Stimulated activated CD8-positive, alpha-beta memory T cell treated with anti-CD3 and anti-CD28 coated beads, Interleukin-7, amount 100 ng/mL, for 1 hour (primary cell): ENCODE measurements around the gene CCDC97.

Experiments used
- DNase-seq, 2 donors: peaks; one replicate each; pipeline ENCODE4 v3.0.0-alpha.2; 2020; ENCODE audit warnings: low read depth in 2 of 2

The CCDC97 gene

DNA sequence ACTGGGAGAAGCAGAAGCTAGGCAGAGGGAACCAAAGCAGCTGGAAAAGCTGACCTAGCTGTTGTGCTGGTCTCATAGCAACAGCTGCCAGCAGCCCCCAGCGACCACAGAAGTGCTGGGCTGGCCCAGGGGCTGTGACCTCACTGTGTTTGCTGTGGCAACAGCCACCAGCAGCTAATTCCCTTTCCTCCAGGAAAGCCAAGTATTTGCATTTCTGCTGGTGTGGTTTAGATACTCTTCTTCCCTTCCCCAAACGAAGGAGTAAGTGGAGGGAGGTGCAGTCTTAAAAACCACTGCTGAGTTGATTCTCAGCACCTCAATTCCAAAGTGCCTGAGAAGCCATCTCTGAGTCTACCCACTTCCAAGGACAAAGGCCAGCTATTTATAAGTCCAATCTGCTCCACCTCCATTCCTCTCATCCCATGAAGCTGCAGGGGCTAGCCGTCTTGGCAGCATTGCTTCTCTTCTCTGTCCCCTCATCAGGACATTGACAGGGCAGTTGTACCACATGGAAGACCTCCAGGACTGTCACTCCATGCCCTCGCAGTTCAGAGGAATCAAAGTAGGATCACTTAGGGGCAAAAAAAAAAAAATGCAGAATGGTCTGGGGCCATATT, 11.5 kb upstream of the CCDC97 start:
- DNase-seq = peak; percentile 33 to 34

- DNase-seq = no peak
Observed at GRCh38 chr19:41299046-41299754, 10.8 kb upstream of the CCDC97 start.

DNA sequence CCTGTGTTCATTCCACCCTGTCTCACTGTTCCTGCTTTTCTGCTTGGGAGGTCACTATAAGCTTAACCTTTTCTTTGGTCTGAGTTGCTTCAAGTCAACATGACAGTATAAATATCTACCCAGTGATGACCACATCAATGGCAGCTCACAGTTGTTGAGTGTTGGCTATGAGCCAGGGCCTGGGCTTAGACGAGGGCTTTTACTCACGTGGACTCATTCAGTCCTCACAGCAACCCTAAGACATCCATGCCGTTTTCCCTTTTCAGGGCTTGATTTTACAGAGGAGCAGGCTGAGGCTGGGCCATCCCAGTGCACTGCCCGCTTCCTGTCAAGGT, 10.2 kb upstream of the CCDC97 start:
- DNase-seq = no peak

DNA sequence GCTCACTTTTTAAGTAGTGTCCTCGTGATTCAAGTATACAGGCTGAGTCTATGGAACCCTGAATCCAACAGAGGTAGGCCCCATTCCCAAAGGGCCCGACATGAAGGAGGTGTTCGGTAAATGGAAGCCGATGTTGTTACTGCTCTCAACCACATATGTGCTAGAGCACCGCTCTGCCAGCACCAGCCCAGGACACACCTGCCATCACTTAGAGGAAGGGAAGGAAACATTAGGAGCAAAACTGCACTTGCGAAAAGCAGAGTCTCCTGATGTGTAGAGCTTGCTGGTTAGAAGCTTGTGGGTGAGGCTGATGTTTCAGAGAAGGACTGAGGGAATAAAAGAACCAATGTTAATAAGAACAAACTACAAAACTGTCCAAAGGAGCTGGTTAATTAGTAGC, 9.4 kb upstream of the CCDC97 start:
- DNase-seq = no peak

DNA sequence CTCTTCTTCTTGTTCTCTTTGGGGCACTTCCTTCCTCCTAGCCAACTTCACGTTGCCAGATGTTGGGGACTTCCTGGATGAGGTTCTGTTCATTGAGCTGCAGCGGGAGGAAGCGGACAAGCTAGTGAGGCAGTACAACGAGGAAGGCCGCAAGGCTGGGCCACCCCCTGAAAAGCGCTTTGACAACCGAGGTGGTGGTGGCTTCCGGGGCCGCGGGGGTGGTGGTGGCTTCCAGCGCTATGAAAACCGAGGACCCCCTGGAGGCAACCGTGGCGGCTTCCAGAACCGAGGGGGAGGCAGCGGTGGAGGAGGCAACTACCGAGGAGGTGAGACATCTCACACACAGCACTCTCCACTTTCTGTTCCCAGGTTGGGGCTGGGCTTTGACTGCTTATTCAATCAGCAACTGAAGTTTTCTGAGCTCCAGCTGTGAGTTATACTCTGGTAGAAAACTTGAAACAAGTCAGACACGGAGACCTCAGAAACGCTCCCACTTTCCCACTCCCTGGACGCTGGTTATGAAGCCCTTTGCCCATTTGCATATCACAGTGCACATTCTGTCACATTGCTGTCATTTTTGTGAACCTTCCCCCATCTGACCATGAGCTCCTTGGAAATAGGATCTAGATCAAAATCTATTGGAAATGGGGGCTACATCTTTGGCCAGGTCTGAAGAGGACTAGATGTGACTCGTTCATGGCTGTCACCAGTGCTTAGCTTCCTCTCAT, 7.2 kb upstream of the CCDC97 start:
- DNase-seq = peak in 1 of 2 donors; percentile 38

DNA sequence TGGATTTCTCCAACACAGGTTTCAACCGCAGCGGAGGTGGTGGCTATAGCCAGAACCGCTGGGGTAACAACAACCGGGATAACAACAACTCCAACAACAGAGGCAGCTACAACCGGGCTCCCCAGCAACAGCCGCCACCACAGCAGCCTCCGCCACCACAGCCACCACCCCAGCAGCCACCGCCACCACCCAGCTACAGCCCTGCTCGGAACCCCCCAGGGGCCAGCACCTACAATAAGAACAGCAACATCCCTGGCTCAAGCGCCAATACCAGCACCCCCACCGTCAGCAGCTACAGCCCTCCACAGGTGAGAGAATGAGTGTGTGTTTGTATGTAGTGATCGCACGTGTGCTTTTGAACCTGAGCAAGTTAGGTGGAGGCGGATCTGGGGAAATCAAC, 6.0 kb upstream of the CCDC97 start:
- no peak for DNase-seq

GRCh38 chr19:41304706-41305483, 5.1 kb upstream of the CCDC97 start:
- DNase-seq = no peak

- DNase-seq = no peak
Observed at GRCh38 chr19:41305927-41306793, 3.8 kb upstream of the CCDC97 start.

GRCh38 chr19:41307090-41307875, 2.7 kb upstream of the CCDC97 start:
- DNase-seq = no peak

- DNase-seq = no peak
Observed at GRCh38 chr19:41307954-41308449, 2.0 kb upstream of the CCDC97 start.

GRCh38 chr19:41308450-41309179, 1.4 kb upstream of the CCDC97 start:
- DNase-seq = peak; percentile 85 to 98

GRCh38 chr19:41309180-41310032, 566 bp upstream of the CCDC97 start:
- DNase-seq = no peak

DNA sequence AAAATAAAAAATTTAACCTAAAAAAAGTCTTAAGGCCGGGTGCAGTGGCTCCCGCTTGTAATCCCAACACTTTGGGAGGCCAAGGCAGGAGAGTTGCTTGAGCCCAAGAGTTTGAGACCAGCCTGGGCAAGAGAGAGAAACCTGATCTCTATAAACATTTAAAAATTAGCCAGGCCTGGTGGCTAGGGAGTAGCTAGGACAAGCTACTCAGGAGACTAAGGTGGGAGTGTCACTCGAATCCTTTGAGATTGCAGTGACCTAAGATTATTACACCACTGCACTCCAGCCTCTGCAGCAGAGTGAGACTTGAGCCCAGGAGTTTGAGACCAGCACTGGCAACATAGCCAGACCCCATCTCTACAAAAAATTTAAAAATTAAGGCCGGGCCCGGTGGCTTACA, 1.1 kb downstream of the CCDC97 start:
- DNase-seq = no peak

DNA sequence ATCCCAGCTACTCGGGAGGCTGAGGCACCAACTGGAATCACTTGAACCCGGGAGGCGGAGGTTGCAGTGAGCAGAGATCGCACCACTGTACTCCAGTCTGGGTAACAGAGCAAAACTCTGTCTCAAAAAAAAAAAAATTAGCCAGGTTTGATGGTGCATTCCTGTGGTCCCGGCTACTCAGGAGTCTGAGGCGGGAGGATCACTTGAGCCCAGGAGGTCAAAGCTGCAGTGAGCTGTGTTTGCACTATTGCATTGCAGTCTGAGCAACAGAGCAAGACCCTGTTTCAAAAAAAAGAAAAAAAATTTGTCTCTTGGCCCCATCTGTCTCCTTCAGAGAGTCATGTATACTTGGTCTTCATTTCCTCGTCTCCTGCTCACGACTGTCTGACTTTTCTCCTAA, 1.6 kb downstream of the CCDC97 start:
- DNase-seq = no peak

DNA sequence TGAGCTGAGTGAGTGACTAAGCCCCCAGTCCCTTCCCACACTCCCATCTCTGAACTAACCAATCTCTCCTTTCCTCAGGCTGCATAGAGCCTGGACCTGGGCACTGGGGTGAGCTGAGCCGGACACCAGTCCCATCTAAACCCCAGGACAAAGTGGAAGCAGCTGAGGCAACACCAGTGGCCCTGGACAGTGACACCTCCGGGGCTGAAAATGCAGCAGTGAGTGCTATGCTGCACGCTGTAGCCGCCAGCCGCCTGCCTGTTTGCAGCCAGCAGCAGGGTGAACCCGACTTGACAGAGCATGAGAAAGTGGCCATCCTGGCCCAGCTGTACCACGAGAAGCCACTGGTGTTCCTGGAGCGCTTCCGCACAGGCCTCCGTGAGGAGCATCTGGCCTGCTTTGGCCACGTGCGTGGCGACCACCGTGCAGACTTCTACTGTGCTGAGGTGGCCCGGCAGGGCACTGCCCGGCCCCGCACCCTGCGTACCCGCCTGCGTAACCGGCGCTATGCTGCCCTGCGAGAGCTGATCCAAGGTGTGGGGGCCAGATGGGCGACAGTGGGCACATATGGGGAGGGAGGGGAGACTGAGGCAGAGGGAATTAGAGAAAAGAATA, 6.4 kb downstream of the CCDC97 start:
- DNase-seq = no peak

GRCh38 chr19:41318696-41319499, 8.9 kb downstream of the CCDC97 start:
- no peak for DNase-seq

DNA sequence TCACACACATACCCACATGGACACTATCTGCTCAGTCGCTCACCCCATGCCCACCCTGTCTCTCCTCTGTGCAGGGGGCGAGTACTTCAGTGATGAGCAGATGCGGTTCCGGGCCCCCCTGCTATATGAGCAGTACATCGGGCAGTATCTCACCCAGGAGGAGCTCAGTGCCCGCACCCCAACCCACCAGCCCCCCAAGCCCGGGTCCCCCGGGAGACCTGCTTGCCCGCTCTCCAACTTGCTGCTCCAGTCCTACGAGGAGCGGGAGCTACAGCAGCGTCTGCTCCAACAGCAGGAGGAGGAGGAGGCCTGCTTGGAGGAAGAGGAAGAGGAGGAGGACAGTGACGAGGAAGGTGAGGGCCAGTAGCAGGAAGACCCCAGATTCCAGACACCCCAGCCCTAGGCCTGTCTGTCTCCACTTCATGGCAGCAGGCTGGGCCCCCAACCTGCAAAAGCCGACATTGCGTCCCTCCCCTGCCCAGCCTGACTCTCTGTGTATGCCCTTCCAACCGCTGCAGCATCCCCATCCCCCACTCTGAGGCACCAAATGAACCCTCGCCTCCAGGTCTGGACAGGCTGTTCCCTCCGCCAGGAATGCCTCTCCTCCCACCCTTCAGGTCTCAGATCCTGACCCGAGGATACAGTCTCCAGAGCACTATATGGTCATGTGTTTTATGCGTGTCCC, 9.7 kb downstream of the CCDC97 start:
- DNase-seq = no peak
